Measurements from ENCODE around the gene TWSG1.
"Not testable (repeated sequence)": the region's sequence is repeated elsewhere in the genome, so short reads cannot be mapped to it uniquely, and the experiment has no call there.

The TWSG1 gene

DNA sequence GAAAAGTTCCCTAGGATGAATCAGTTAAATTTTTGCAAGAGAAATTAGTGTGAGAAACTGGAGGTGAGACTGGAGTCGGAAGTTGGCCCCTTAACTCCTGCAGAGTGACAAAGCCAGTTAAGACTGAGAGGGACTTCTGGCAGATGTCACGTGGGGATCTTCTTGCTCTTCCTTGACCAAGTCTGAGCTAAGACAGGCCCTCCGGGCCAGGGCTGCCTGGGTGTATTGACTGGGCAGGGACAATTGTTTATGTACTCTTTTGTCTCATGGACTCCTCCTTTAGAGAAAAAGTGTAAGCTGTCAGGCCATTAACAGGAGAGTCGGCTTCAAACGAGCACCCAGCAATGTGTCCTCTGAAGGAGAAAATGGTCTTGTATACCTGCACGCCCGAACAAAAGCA is 92.2 kb downstream of the TWSG1 start:
- DNase-seq (ENCODE audit: low read depth in 2 of 2), result no peak

DNA sequence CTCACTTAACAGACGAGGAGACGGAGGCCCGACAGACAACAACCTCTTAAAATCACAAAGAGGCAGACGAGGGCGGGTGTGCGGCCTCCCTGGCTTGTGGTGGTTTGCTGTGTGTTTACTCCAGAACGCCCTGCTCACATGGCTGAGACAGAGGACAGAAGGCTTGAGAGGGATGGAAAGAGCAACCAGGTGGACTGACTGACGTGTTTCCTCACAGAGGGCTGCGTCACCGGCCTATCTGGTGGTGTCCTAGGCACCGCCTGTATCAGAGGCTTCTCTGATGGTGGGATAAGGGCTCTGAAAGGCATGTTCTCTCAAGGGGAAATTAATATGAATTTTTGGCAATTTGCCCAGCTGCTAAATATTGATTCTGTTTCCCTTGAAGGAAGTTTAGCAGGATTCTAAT is 93.7 kb downstream of the TWSG1 start:
- no peak for DNase-seq (ENCODE audit: low read depth in 2 of 2)

DNA sequence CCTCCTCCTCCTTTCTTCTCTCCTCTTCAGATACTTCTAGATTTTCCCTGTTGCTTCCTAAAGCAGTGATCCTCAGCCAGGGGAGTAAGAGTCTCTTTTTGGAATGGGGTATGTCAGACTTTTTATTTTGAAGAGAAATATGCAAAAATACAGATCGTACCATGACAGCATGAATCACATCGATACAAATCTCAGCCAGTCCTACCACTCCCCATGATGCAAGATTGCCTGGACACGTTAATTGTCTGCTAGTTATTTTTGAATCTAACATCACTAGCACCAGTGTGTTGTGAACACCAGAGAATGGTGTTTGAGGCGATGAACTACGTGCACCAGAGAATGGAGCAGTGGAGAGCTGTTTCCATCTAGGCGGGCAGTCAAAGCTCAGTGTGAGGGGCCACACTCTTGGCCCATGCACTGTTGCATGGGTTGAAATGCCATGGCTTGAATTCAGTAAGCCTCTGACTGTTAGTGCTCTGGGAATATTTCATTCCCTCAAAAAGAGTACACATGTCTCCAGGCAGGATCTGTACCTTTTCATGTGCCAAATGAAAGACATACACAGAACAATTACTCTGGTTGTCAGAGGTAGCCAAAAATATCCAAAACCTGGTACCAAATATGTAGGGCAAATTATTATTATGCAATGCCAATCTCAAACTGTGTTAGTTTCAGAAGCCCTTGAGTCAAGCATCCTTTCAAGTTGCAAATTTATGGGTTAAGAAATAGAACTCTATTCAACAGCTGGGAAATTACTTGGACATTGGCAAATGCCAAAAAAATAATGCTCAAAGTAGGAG is 94.5 kb downstream of the TWSG1 start:
- no peak for DNase-seq (ENCODE audit: low read depth in 2 of 2)

- no peak for DNase-seq (ENCODE audit: low read depth in 2 of 2)
Measured at GRCh38 chr18:9429662-9429993, 95.1 kb downstream of the TWSG1 start.

DNA sequence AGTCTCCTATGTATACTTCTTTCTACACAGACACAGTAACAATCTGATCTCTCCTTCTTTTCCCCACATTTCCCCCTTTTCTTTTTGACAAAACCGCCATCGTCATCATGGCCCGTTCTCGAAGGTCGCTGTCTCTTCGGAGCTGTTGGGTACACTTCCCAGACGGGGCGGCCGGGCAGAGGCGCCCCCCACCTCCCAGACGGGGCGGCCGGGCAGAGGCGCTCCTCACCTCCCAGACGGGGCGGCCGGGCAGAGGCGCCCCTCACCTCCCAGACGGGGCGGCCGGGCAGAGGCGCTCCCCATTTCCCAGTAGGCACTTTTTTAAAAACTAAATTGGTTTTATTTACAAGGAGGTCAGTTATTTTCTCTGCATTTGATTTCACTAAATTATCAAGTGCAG is 95.7 kb downstream of the TWSG1 start:
- not testable (repeated sequence) for DNase-seq (ENCODE audit: low read depth in 2 of 2)

GRCh38 chr18:9431296-9431695 is 96.7 kb downstream of the TWSG1 start:
- DNase-seq (ENCODE audit: low read depth in 2 of 2), result no peak

DNA sequence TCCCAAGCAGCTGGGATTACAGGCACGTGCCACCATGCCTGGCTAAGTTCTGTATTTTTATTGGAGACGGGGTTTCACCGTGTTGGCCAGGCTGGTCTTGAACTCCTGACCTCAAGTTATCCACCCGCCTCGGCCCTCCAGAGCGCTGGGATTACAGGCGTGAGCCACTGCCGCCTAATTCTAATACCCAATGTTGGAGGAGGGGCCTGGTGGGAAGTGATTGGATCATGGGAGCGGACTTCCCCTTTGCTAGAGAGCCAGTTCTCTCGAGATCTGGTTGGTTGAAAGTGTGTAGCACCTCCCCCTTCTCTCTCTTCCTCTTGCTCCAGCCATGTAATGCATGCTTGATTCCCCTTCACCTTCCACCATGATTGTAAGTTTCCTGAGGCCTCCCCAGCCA is 98.5 kb downstream of the TWSG1 start:
- DNase-seq (ENCODE audit: low read depth in 2 of 2), result not testable (repeated sequence)

GRCh38 chr18:9433671-9434121 is 99.1 kb downstream of the TWSG1 start:
- DNase-seq (ENCODE audit: low read depth in 2 of 2), result no peak

GRCh38 chr18:9434122-9434701 is 99.6 kb downstream of the TWSG1 start:
- no peak for DNase-seq (ENCODE audit: low read depth in 2 of 2)

DNA sequence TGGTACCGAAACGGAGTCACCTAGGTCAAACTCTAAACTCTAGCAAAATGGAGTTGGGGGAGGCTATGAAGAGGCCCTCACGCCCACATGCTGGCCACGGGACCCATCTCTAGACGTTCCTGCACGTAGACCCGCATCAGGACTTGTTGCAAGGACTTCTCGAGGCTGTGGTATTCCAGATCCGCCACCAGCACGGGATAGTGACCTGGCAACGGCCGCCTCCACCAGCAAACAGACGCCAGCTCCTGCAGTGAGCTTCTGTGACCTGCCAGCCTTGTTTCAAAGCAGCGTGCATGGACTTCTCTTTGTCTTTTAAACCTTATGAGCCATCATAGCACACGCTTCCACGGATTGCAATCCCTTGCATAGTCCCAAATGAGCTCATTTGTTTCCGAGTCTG is 100.5 kb downstream of the TWSG1 start:
- no peak for DNase-seq (ENCODE audit: low read depth in 2 of 2)

DNA sequence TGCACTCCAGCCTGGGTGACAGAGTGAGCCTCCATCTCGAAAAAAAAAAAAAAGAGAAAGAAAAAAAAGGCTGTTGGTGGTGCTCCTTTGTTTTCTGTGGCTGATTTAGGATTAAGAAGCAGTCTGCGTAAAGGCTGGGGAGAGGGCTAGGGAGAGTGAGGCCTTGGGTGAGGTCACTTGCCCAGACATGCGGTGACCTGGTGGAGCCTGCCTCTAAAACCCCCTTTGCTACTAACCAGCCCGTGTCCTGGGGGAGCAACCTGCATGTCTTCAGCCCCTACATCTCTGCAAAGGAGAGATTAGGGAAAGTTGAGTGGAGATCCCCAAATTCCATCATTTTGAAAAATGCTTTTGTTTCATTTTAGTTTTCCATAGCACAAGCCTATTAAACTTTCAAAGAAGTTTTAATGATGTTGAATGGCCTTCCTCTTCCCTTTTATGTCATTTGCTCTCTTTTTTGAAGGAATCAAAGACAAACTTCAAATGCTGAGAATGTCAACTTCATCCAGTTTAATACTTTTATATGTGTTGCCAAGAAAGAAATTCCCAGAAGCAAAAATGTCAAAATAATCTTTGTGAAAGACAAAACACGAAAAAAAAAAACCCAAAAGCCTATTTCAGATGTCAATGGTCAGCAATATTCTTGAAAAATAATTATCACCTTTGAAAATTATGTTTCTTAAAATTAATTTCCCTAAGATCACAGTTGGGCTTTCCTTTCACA is 101.8 kb downstream of the TWSG1 start:
- DNase-seq (ENCODE audit: low read depth in 2 of 2), result no peak

DNA sequence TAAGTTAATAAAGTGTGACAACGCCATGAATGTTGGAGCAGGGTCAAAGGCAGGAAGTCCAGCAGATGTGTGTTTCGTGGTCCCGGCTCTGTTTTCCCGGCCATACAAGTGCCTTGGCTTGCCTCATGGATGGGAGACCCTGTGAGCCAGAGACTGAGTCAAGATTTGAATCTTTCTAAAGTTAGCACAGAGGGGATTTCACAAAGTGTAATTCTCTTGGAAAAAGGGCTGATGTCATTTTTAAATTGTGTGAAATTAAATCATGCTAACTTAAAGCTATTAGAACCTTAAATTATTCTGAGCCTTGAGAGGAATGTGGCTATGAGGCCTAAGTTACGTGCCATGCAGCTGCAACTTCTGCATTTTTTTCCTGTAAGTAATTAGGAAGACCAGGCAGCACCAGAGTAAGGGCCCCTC is 102.5 kb downstream of the TWSG1 start:
- DNase-seq (ENCODE audit: low read depth in 2 of 2), result no peak

DNA sequence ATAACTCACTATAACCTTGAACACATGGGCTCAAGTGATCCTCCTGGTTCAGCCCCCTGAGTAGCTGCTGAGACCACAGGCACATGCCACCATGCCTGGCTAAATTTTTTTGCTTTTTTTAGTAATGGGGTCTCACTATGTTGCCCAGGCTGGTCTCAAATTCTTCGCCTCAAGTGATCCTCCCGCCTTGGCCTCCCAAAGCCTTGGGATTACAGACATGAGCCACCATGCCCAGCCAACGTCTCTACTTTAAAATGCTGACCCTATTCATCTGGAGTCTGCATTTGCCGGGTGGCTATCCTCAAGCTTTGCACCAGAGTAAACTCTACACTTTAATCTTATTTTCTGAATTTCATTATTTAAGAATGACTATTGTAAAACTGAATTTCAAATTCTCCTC is 103.1 kb downstream of the TWSG1 start:
- DNase-seq (ENCODE audit: low read depth in 2 of 2), result no peak

DNA sequence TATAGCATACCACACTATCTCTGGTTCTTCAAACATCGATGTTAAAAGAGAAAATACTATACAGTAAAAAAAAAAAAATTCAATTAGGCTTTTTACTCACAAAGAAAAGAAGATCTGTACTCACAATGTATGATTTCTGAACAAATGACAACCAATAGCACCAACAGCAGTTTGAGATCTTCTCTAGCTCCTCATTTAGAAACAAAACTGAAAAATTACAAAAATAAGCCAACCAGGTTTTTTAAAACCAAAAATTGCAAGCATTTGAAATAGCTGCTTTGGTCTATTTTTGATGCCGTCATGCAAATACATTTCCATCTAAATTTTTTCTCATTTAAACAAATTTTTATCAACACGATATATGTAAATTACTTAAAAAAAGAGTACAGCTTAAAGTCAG is 106.5 kb downstream of the TWSG1 start:
- no peak for DNase-seq (ENCODE audit: low read depth in 2 of 2)

GRCh38 chr18:9444549-9444948 is 110.0 kb downstream of the TWSG1 start:
- no peak for DNase-seq (ENCODE audit: low read depth in 2 of 2)

- DNase-seq (ENCODE audit: low read depth in 2 of 2), result no peak
Measured at GRCh38 chr18:9446839-9447238, 112.3 kb downstream of the TWSG1 start.

GRCh38 chr18:9447334-9447733 is 112.8 kb downstream of the TWSG1 start:
- DNase-seq (ENCODE audit: low read depth in 2 of 2), result no peak

GRCh38 chr18:9449600-9450414 is 115.2 kb downstream of the TWSG1 start:
- no peak for DNase-seq (ENCODE audit: low read depth in 2 of 2)

GRCh38 chr18:9450920-9451319 is 116.3 kb downstream of the TWSG1 start:
- not testable (repeated sequence) for DNase-seq (ENCODE audit: low read depth in 2 of 2)

All from stimulated activated CD4-positive, alpha-beta T cell treated with anti-CD3 and anti-CD28 coated beads, Interleukin-12 subunit alpha, Interleukin-12 subunit beta, amount 100 ng/mL, for 24 hours (primary cell).